Body of pancreas (tissue), 4 donors: ENCODE results near the gene GSTO2.

Experiments
- POLR2A ChIP-seq, 3 donors: fragments of 450-650 bp; IDR thresholded peaks; one replicate each; pipeline ENCODE4 v1.6.1; 2016; ENCODE audit warnings: antibody characterized with exemption in 3 of 3, mild to moderate bottlenecking in 2 of 3
- TF ChIP-seq, protein P1 (sequence below), 7 experiments: fragments of 450-650 bp in 4 of 7; fragments of 200-600 bp in 3 of 7; sonication (generic) in 3 of 7; IDR thresholded peaks; one replicate each; pipeline ENCODE4 v1.5.1; 2016 to 2019; ENCODE audit warnings: antibody characterized with exemption in 7 of 7

DNA sequence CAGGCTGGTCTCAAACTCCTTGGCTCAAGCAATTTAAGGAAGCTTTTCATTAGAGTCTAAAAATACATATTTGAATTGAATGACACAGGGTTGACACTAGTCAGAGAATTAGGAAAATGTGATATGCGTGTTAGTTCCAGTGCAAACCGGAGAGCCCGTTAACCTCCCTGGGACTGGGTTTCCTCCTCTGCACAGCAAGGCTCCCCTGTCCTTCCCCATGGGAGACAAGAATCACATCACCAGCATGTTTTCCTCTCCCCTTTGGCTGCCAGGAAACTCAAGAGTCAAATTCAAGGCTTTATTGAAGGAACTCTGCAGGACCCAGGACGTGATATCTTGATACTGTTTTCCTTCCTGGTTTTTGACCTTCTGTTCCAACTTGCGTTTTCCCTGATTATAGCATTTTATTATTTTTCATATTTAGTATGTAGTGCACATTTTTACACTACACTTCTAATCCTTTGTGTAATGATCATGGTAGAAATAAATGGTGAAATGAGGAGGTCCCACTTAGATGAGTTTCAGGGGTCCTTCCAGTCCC is 24.9 kb downstream of the GSTO2 start:
- TF ChIP-seq, protein P1, sequence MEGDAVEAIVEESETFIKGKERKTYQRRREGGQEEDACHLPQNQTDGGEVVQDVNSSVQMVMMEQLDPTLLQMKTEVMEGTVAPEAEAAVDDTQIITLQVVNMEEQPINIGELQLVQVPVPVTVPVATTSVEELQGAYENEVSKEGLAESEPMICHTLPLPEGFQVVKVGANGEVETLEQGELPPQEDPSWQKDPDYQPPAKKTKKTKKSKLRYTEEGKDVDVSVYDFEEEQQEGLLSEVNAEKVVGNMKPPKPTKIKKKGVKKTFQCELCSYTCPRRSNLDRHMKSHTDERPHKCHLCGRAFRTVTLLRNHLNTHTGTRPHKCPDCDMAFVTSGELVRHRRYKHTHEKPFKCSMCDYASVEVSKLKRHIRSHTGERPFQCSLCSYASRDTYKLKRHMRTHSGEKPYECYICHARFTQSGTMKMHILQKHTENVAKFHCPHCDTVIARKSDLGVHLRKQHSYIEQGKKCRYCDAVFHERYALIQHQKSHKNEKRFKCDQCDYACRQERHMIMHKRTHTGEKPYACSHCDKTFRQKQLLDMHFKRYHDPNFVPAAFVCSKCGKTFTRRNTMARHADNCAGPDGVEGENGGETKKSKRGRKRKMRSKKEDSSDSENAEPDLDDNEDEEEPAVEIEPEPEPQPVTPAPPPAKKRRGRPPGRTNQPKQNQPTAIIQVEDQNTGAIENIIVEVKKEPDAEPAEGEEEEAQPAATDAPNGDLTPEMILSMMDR (IDR thresholded peaks at IDR 0.05) = no peak
- TF ChIP-seq POLR2A (IDR thresholded peaks at IDR 0.05) = no peak
